Embryonic facial prominence (tissue), 1 donor: Measurements from ENCODE around the gene ITPR1.

Experiments used
- DNase-seq: peaks from one replicate; pipeline ENCODE4 v3.0.0-alpha.2; 2016; ENCODE audit errors: extremely low spot score

ITPR1 gene

GRCh38 chr3:4849739-4850138, 356.6 kb downstream of the ITPR1 start:
- DNase-seq = no peak

GRCh38 chr3:4850211-4850927, 357.2 kb downstream of the ITPR1 start:
- DNase-seq = no peak

- no peak for DNase-seq
These were observed 357.7 kb downstream of the ITPR1 start for GRCh38 chr3:4850928-4851265.

GRCh38 chr3:4852780-4853748, 359.9 kb downstream of the ITPR1 start:
- no peak for DNase-seq

GRCh38 chr3:4853749-4854140, 360.6 kb downstream of the ITPR1 start:
- no peak for DNase-seq

- DNase-seq = no peak
These were observed 362.5 kb downstream of the ITPR1 start for GRCh38 chr3:4855676-4856075.

- no peak for DNase-seq
These were observed 363.0 kb downstream of the ITPR1 start for GRCh38 chr3:4856136-4856535.

- no peak for DNase-seq
These were observed 363.4 kb downstream of the ITPR1 start for GRCh38 chr3:4856564-4856963.

- no peak for DNase-seq
These were observed 363.8 kb downstream of the ITPR1 start for GRCh38 chr3:4856986-4857385.

GRCh38 chr3:4859788-4860187, 366.6 kb downstream of the ITPR1 start:
- no peak for DNase-seq

- no peak for DNase-seq
These were observed 369.8 kb downstream of the ITPR1 start for GRCh38 chr3:4862973-4863372.

GRCh38 chr3:4864503-4864902, 371.4 kb downstream of the ITPR1 start:
- no peak for DNase-seq

- DNase-seq = no peak
These were observed 372.6 kb downstream of the ITPR1 start for GRCh38 chr3:4865714-4866113.

- no peak for DNase-seq
These were observed 373.7 kb downstream of the ITPR1 start for GRCh38 chr3:4866866-4867265.

- no peak for DNase-seq
These were observed 384.1 kb downstream of the ITPR1 start for GRCh38 chr3:4877173-4877787.

- no peak for DNase-seq
These were observed 387.7 kb downstream of the ITPR1 start for GRCh38 chr3:4880850-4881249.

GRCh38 chr3:4882548-4882947, 389.4 kb downstream of the ITPR1 start:
- no peak for DNase-seq

GRCh38 chr3:4883011-4883410, 389.9 kb downstream of the ITPR1 start:
- no peak for DNase-seq

- DNase-seq = no peak
These were observed 391.7 kb downstream of the ITPR1 start for GRCh38 chr3:4884888-4885287.

GRCh38 chr3:4885316-4885715, 392.2 kb downstream of the ITPR1 start:
- DNase-seq = no peak

- no peak for DNase-seq
These were observed 393.3 kb downstream of the ITPR1 start for GRCh38 chr3:4886448-4886847.

GRCh38 chr3:4887177-4887576, 394.0 kb downstream of the ITPR1 start:
- DNase-seq = no peak
